PC-3 (cell line): Measurements from ENCODE around the gene CALM1. TPM values are rescaled to one million over a fixed set of nuclear protein-coding genes. Genes with fewer than 3 reads are reported as not detected.

Source experiments
- ATAC-seq: fragments of 200-7000 bp; cut with Tn5 transposase; 2 replicates; pipeline ENCODE4 v1.9.1; 2020; ENCODE audit warnings: mild to moderate bottlenecking, moderate library complexity
- BruUV-seq: library from RNA; stranded (reverse); fragments of 400-500 nt; replicated peaks from 2 replicates; lab custom pipeline; 2021; lab: Mats Ljungman, UMichigan
- CTCF ChIA-PET: fragments of 300-600 bp; sonication (Branson Sonifier 250); formaldehyde crosslinking; loops from one replicate; lab custom pipeline; 2022; ENCODE audit warnings: antibody characterized with exemption; lab: Charles Lee
- POLR2A ChIA-PET: fragments of 300-600 bp; sonication (Branson Sonifier 250); formaldehyde crosslinking; loops from one replicate; lab custom pipeline; 2022; ENCODE audit warnings: antibody characterized with exemption; ENCODE audit not compliant: unreplicated experiment; lab: Charles Lee
- DNase-seq: peaks from one replicate; pipeline ENCODE4 v3.0.0-alpha.2; 2015
- H2AFZ ChIP-seq: fragments of 300-600 bp; sonication (generic); 2 replicates; pipeline ENCODE4 v1.6.0; 2016; ENCODE audit warnings: antibody characterized with exemption, low read length
- H3F3A ChIP-seq: fragments of 300-600 bp; sonication (generic); one replicate; pipeline ENCODE4 v1.6.0; 2017; ENCODE audit warnings: antibody characterized with exemption, low read length, control low read depth, mild to moderate bottlenecking; ENCODE audit not compliant: unreplicated experiment
- H3K27ac ChIP-seq: fragments of 300-600 bp; sonication (generic); 2 replicates; pipeline ENCODE4 v1.5.1; 2016; ENCODE audit warnings: mild to moderate bottlenecking, low read length
- H3K27me3 ChIP-seq: fragments of 300-600 bp; sonication (generic); 2 replicates; pipeline ENCODE4 v1.6.1; 2016; ENCODE audit warnings: low read length, mixed read lengths
- H3K36me3 ChIP-seq: fragments of 300-600 bp; sonication (generic); 2 replicates; pipeline ENCODE4 v1.6.1; 2016; ENCODE audit warnings: low read depth, mixed run types, low read length, mixed read lengths
- H3K4me1 ChIP-seq: fragments of 300-600 bp; sonication (generic); 2 replicates; pipeline ENCODE4 v1.5.1; 2016; ENCODE audit warnings: low read length; ENCODE audit not compliant: insufficient read depth
- H3K4me2 ChIP-seq: fragments of 300-600 bp; sonication (generic); 2 replicates; pipeline ENCODE4 v1.6.0; 2016; ENCODE audit warnings: low read length
- H3K4me3 ChIP-seq: fragments of 300-600 bp; sonication (generic); 2 replicates; pipeline ENCODE4 v1.5.1; 2016; ENCODE audit warnings: mild to moderate bottlenecking, low read length, mixed read lengths
- H3K79me2 ChIP-seq: fragments of 300-600 bp; sonication (generic); 2 replicates; pipeline ENCODE4 v1.6.1; 2017; ENCODE audit warnings: low read length, mixed read lengths
- H3K9ac ChIP-seq: fragments of 300-600 bp; sonication (generic); 2 replicates; pipeline ENCODE4 v1.6.0; 2016; ENCODE audit warnings: mild to moderate bottlenecking, low read length
- H3K9me2 ChIP-seq: fragments of 300-600 bp; sonication (generic); replicated peaks from 2 replicates; pipeline ENCODE4 v1.6.1; 2016; ENCODE audit warnings: mixed run types, low read length, mixed read lengths
- H3K9me3 ChIP-seq: fragments of 300-600 bp; sonication (generic); 2 replicates; pipeline ENCODE4 v1.6.1; 2016; ENCODE audit warnings: low read length, mixed read lengths
- H4K20me1 ChIP-seq: fragments of 300-600 bp; sonication (generic); 2 replicates; pipeline ENCODE4 v1.6.1; 2016; ENCODE audit warnings: low read length, mixed read lengths
- EZH2 ChIP-seq: fragments of 300-600 bp; sonication (generic); IDR thresholded peaks from one replicate; pipeline ENCODE4 v1.6.1; 2017; ENCODE audit warnings: antibody characterized with exemption, mild to moderate bottlenecking, low read length; ENCODE audit not compliant: unreplicated experiment
- EZH2phosphoT487 ChIP-seq: fragments of 300-600 bp; sonication (generic); IDR thresholded peaks from 2 replicates; pipeline ENCODE4 v1.6.1; 2018; ENCODE audit warnings: mild to moderate bottlenecking, antibody characterized with exemption, low read length, borderline replicate concordance
- intact Hi-C: fragments of 100-400 bp; cut with micrococcal nuclease; formaldehyde crosslinking; loops from 2 replicates; pipeline ENCODE4 v1.9.0; 2023
- total RNA-seq: library from RNA; depleted of rRNA; stranded (reverse); fragments of >200 nt; gene quantifications from 2 replicates; pipeline ENCODE4 v1.2.3, GENCODE V29; 2014
- TF ChIP-seq, protein P1 (sequence below): fragments of 300-600 bp; sonication (generic); conservative IDR thresholded peaks from 2 replicates; pipeline ENCODE4 v1.5.1; 2017; ENCODE audit warnings: antibody characterized with exemption, low read depth, mild to moderate bottlenecking, low read length

The CALM1 gene
- total RNA-seq, 1 experiment from 2014 or later, result 1,162 TPM

DNA sequence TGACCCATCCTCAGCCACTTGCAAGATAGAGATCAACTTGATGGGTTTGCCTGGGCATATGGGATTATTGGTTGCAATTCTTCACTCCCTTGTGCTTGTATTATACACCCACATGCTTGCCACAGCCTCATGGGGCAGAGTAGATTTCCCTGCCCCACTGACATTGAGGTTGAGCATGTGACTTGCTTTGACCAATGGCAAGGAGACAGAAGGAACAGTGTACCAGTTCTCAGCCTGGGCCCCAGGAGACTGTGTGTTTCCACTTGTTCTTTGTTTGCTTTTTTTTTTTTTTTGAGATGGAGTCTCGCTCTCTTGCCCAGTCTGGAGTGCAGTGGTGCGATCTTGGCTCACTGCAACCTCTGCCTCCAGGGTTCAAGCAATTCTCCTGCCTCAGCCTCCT is 31.8 kb downstream of the CALM1 start:
- no peaks in the 10 kb centered on the region for H3K4me1 ChIP-seq
- BruUV-seq, result no TSS peak
- no peak overlapping the region for H3K4me2 ChIP-seq
- H3K9ac ChIP-seq, result no peak overlapping the region
- no peaks in the 10 kb centered on the region for H3F3A ChIP-seq
- ChIA-PET CTCF (no interaction called here), POLR2A (no interaction called here)
- H2AFZ ChIP-seq, result no peak overlapping the region
- no peak overlapping the region for H3K27ac ChIP-seq
- H3K9me3 ChIP-seq, result no peaks in the 10 kb centered on the region
- intact Hi-C loops, result no loop called here
- ATAC-seq, result no peak
- TF ChIP-seq EZH2phosphoT487 (no peak), EZH2 (no peak)
- TF ChIP-seq, protein P1, sequence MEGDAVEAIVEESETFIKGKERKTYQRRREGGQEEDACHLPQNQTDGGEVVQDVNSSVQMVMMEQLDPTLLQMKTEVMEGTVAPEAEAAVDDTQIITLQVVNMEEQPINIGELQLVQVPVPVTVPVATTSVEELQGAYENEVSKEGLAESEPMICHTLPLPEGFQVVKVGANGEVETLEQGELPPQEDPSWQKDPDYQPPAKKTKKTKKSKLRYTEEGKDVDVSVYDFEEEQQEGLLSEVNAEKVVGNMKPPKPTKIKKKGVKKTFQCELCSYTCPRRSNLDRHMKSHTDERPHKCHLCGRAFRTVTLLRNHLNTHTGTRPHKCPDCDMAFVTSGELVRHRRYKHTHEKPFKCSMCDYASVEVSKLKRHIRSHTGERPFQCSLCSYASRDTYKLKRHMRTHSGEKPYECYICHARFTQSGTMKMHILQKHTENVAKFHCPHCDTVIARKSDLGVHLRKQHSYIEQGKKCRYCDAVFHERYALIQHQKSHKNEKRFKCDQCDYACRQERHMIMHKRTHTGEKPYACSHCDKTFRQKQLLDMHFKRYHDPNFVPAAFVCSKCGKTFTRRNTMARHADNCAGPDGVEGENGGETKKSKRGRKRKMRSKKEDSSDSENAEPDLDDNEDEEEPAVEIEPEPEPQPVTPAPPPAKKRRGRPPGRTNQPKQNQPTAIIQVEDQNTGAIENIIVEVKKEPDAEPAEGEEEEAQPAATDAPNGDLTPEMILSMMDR, result no peak
- H3K27me3 ChIP-seq, result no peaks in the 10 kb centered on the region
- no peak overlapping the region for H3K4me3 ChIP-seq
- no peaks in the 10 kb centered on the region for H3K79me2 ChIP-seq
- no peaks in the 10 kb centered on the region for H3K36me3 ChIP-seq
- no peaks in the 10 kb centered on the region for H4K20me1 ChIP-seq
- DNase-seq, result no peak
- H3K9me2 ChIP-seq, result no peaks in the 10 kb centered on the region

DNA sequence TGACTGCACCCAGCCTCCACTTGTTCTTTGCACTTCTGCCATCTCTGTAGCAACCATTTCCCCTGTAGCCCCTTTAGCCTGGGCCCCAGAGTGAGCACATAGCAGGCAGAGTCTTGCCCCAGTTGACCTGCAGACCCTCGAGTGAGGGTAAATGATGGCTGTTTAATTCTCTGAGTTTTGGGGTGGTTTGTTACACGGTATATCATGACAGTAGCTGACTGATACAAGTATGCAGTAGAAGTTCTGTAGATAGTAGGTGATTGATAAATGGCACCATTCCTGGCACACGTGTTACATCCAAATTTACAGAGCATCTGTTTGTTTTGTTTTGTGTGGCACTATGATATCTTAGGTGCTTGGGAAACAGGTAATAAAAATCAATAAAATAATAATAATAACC is 32.4 kb downstream of the CALM1 start:
- H3K9me2 ChIP-seq, result no peaks in the 10 kb centered on the region
- ATAC-seq (no peak), DNase-seq (no peak)
- H3K4me1 ChIP-seq, result no peaks in the 10 kb centered on the region
- no TSS peak for BruUV-seq
- H3K36me3 ChIP-seq, result no peaks in the 10 kb centered on the region
- ChIA-PET POLR2A (no interaction called here), CTCF (interaction anchor here (1.1 kb wide), 1 partner anchor 30 kb away, joined by 3 read pairs; no protein-coding TSS in a partner anchor)
- H4K20me1 ChIP-seq, result no peaks in the 10 kb centered on the region
- H3K9ac ChIP-seq, result no peak overlapping the region
- no peak overlapping the region for H3K4me3 ChIP-seq
- H3K4me2 ChIP-seq, result no peak overlapping the region
- H3F3A ChIP-seq, result no peaks in the 10 kb centered on the region
- no peaks in the 10 kb centered on the region for H3K79me2 ChIP-seq
- intact Hi-C loops, result no loop called here
- TF ChIP-seq EZH2, result no peak
- TF ChIP-seq EZH2phosphoT487, result no peak
- TF ChIP-seq, protein P1, result no peak
- no peaks in the 10 kb centered on the region for H3K9me3 ChIP-seq
- H2AFZ ChIP-seq, result no peak overlapping the region
- H3K27ac ChIP-seq, result no peak overlapping the region
- no peaks in the 10 kb centered on the region for H3K27me3 ChIP-seq

DNA sequence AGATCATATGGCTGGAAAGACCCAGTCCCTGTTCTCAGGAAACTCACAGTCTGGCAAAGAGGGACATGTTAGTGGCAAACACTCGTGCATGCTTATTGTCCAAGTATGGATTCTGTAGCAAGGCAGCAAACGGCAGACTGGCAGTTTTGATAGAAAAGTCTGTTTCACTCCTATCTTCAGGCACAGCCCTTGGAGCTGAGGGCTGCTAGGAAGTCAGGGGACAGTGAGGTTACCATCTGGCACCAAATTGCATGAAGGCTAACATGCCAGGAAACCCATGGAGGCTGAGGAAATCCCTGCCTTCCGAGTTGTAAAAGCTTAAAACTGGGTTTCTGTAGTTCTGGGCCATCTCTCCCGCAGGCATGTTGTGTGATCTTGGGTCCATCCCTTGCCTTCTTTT is 32.9 kb downstream of the CALM1 start:
- H3K9me2 ChIP-seq, result no peaks in the 10 kb centered on the region
- DNase-seq (no peak), ATAC-seq (no peak)
- POLR2A ChIA-PET, result no interaction called here
- H3K27ac ChIP-seq, result no peak overlapping the region
- H3K4me1 ChIP-seq, result no peaks in the 10 kb centered on the region
- no peaks in the 10 kb centered on the region for H4K20me1 ChIP-seq
- H3F3A ChIP-seq, result no peaks in the 10 kb centered on the region
- no peaks in the 10 kb centered on the region for H3K36me3 ChIP-seq
- CTCF ChIA-PET, result interaction anchor here (1.1 kb wide), 1 partner anchor 30 kb away, joined by 3 read pairs; no protein-coding TSS in a partner anchor
- no peak overlapping the region for H3K4me2 ChIP-seq
- intact Hi-C loops, result no loop called here
- no peaks in the 10 kb centered on the region for H3K27me3 ChIP-seq
- TF ChIP-seq EZH2 (no peak), EZH2phosphoT487 (no peak)
- TF ChIP-seq, protein P1, result no peak
- H2AFZ ChIP-seq, result no peak overlapping the region
- no peaks in the 10 kb centered on the region for H3K79me2 ChIP-seq
- BruUV-seq, result no TSS peak
- no peaks in the 10 kb centered on the region for H3K9me3 ChIP-seq
- no peak overlapping the region for H3K9ac ChIP-seq
- H3K4me3 ChIP-seq, result no peak overlapping the region
